H9 (cell line): ENCODE results near the gene CILP2. TPM values are rescaled to one million over a fixed set of nuclear protein-coding genes. Genes with fewer than 3 reads are reported as not detected.

Source experiments
- DNase-seq: peaks from one replicate; pipeline ENCODE4 v3.0.0-alpha.2; 2017
- H2AFZ ChIP-seq: one replicate; pipeline ENCODE4 v1.6.1; 2013; ENCODE audit warnings: mild to moderate bottlenecking, low read length, control low read depth, moderate library complexity
- H2AK5ac ChIP-seq: 2 replicates; pipeline ENCODE4 v1.6.1; 2013; ENCODE audit warnings: low read length, control low read depth, mixed read lengths; ENCODE audit not compliant: insufficient read length
- H2BK120ac ChIP-seq: one replicate; pipeline ENCODE4 v1.6.1; 2013; ENCODE audit warnings: low read depth, mild to moderate bottlenecking, low read length, control low read depth, inconsistent platforms; ENCODE audit not compliant: poor library complexity, severe bottlenecking
- H2BK12ac ChIP-seq: 2 replicates; pipeline ENCODE4 v1.6.1; 2013; ENCODE audit warnings: low read length, control low read depth, mixed read lengths, low read depth; ENCODE audit not compliant: insufficient read length
- H2BK15ac ChIP-seq: 2 replicates; pipeline ENCODE4 v1.6.1; 2013; ENCODE audit warnings: low read depth, low read length, control low read depth
- H2BK20ac ChIP-seq: one replicate; pipeline ENCODE4 v1.6.1; 2013; ENCODE audit warnings: low read depth, mild to moderate bottlenecking, low read length, control low read depth, inconsistent platforms; ENCODE audit not compliant: poor library complexity, severe bottlenecking
- H2BK5ac ChIP-seq: 2 replicates; pipeline ENCODE4 v1.6.1; 2013; ENCODE audit warnings: low read length, control low read depth, mixed read lengths; ENCODE audit not compliant: insufficient read length
- H3K14ac ChIP-seq: 2 replicates; pipeline ENCODE4 v1.6.1; 2013; ENCODE audit warnings: low read length, control low read depth; ENCODE audit not compliant: insufficient read depth
- H3K18ac ChIP-seq: 2 replicates; pipeline ENCODE4 v1.6.1; 2013; ENCODE audit warnings: low read depth, mild to moderate bottlenecking, mixed read lengths, low read length, control low read depth; ENCODE audit not compliant: insufficient read length
- H3K23ac ChIP-seq: 2 replicates; pipeline ENCODE4 v1.6.1; 2013; ENCODE audit warnings: low read length, control low read depth, mixed read lengths, low read depth; ENCODE audit not compliant: insufficient read length
- H3K23me2 ChIP-seq: 2 replicates; pipeline ENCODE4 v1.6.1; 2013; ENCODE audit warnings: low read depth, mild to moderate bottlenecking, mixed read lengths, low read length, control low read depth; ENCODE audit not compliant: insufficient read length, poor library complexity, severe bottlenecking
- H3K27ac ChIP-seq: 2 replicates; pipeline ENCODE4 v1.5.1; 2013; ENCODE audit warnings: low read length, control low read depth, mixed read lengths, low read depth; ENCODE audit not compliant: insufficient read length
- H3K27me3 ChIP-seq: 2 replicates; pipeline ENCODE4 v1.6.1; 2013; ENCODE audit warnings: low read length, control low read depth, inconsistent platforms; ENCODE audit not compliant: insufficient read depth
- H3K4ac ChIP-seq: 2 replicates; pipeline ENCODE4 v1.6.1; 2013; ENCODE audit warnings: low read depth, mild to moderate bottlenecking, control low read depth, inconsistent platforms, low read length, moderate library complexity
- H3K4me1 ChIP-seq: 2 replicates; pipeline ENCODE4 v1.6.1; 2013; ENCODE audit warnings: low read length, control low read depth, inconsistent platforms; ENCODE audit not compliant: insufficient read depth
- H3K4me2 ChIP-seq: 2 replicates; pipeline ENCODE4 v1.6.1; 2013; ENCODE audit warnings: low read length, control low read depth, mixed read lengths; ENCODE audit not compliant: insufficient read length, insufficient read depth
- H3K56ac ChIP-seq: 2 replicates; pipeline ENCODE4 v1.6.1; 2013; ENCODE audit warnings: low read depth, mild to moderate bottlenecking, mixed read lengths, low read length, control low read depth; ENCODE audit not compliant: insufficient read length
- H3K79me1 ChIP-seq: 2 replicates; pipeline ENCODE4 v1.6.1; 2013; ENCODE audit warnings: low read depth, mild to moderate bottlenecking, moderate library complexity, low read length, control low read depth, inconsistent platforms; ENCODE audit not compliant: insufficient read depth, poor library complexity, severe bottlenecking
- H3K79me2 ChIP-seq: 2 replicates; pipeline ENCODE4 v1.6.1; 2013; ENCODE audit warnings: low read length, control low read depth, inconsistent platforms; ENCODE audit not compliant: insufficient read depth
- H3K9ac ChIP-seq: 2 replicates; pipeline ENCODE4 v1.6.1; 2013; ENCODE audit warnings: low read length, control low read depth, mixed read lengths; ENCODE audit not compliant: insufficient read length; ENCODE audit errors: extremely low read depth
- H3K9me3 ChIP-seq: one replicate; pipeline ENCODE4 v1.6.1; 2013; ENCODE audit warnings: low read depth, low read length, inconsistent platforms; ENCODE audit not compliant: control insufficient read depth
- H3T11ph ChIP-seq: one replicate; pipeline ENCODE4 v1.6.1; 2013; ENCODE audit warnings: mild to moderate bottlenecking, low read length, control low read depth, inconsistent platforms
- H4K20me1 ChIP-seq: one replicate; pipeline ENCODE4 v1.6.1; 2013; ENCODE audit not compliant: control insufficient read depth, insufficient read length, insufficient read depth
- H4K5ac ChIP-seq: 2 replicates; pipeline ENCODE4 v1.6.1; 2013; ENCODE audit warnings: low read depth, mild to moderate bottlenecking, mixed read lengths, low read length, control low read depth; ENCODE audit not compliant: insufficient read length
- H4K8ac ChIP-seq: replicated peaks from 2 replicates; pipeline ENCODE4 v1.6.1; 2013; ENCODE audit warnings: low read length, control low read depth, mixed read lengths, low read depth; ENCODE audit not compliant: insufficient read length
- H4K91ac ChIP-seq: 2 replicates; pipeline ENCODE4 v1.6.1; 2013; ENCODE audit warnings: low read depth, mild to moderate bottlenecking, moderate library complexity, mixed read lengths, low read length, control low read depth; ENCODE audit not compliant: insufficient read length
- H3K27ac Mint-ChIP-seq, 3 experiments: 2 replicates in 2 of 3; 3 replicates in 1 of 3; pipeline ENCODE4 v1.8.0; 2020 to 2021; ENCODE audit warnings: mixed read lengths in 3 of 3, mild to moderate bottlenecking in 1 of 3, moderate library complexity in 1 of 3
- H3K27me3 Mint-ChIP-seq: 2 replicates; pipeline ENCODE4 v1.8.0; 2021; ENCODE audit warnings: low read depth, mild to moderate bottlenecking, moderate library complexity, mixed read lengths
- H3K36me3 Mint-ChIP-seq, 3 experiments: 2 replicates in 2 of 3; 3 replicates in 1 of 3; pipeline ENCODE4 v1.8.0; 2020 to 2021; ENCODE audit warnings: low read depth in 3 of 3, mixed read lengths in 3 of 3; ENCODE audit not compliant: insufficient read depth in 1 of 3
- H3K4me1 Mint-ChIP-seq, 2 experiments: 2 replicates each; pipeline ENCODE4 v1.8.0; 2020; ENCODE audit warnings: mixed read lengths in 2 of 2
- H3K4me3 Mint-ChIP-seq, 2 experiments: 2 replicates in 1 of 2; 3 replicates in 1 of 2; pipeline ENCODE4 v1.8.0; 2020 to 2021; ENCODE audit warnings: mild to moderate bottlenecking in 2 of 2, mixed read lengths in 2 of 2, moderate library complexity in 1 of 2
- H3K9me3 Mint-ChIP-seq, 2 experiments: 2 replicates in 1 of 2; 3 replicates in 1 of 2; pipeline ENCODE4 v1.8.0; 2020; ENCODE audit warnings: mild to moderate bottlenecking in 2 of 2, mixed read lengths in 2 of 2, moderate library complexity in 1 of 2
- CTCF ChIP-seq: fragments of 200-600 bp; sonication (generic); conservative IDR thresholded peaks from 3 replicates; pipeline ENCODE4 v1.8.0; 2021; ENCODE audit warnings: antibody characterized with exemption, mild to moderate bottlenecking
- WGBS: extraction: QIAGEN DNeasy Blood & Tissue Kit; methylation state at CpG from one replicate; pipeline ENCODE4 v1.1.7; 2013; ENCODE audit warnings: missing lambda C conversion rate, low lambda C conversion rate, mixed read lengths; ENCODE audit not compliant: insufficient read length; ENCODE audit errors: extremely low coverage; 5-methylcytosine and 5-hydroxymethylcytosine counted together
- total RNA-seq: library from RNA; stranded (reverse); gene quantifications from 2 replicates; pipeline ENCODE4 v1.2.1, GENCODE V29; 2021

Gene CILP2
- total RNA-seq, 1 experiment from 2014 or later: 6.4 TPM

GRCh38 chr19:19588546-19588945 lies 50.5 kb downstream of the CILP2 start:
- H3T11ph ChIP-seq: no peak overlapping the region
- H3K79me2 ChIP-seq: no peaks in the 10 kb centered on the region
- H3K56ac ChIP-seq: no peak overlapping the region
- no peaks in the 10 kb centered on the region for H3K9me3 ChIP-seq
- H2BK5ac ChIP-seq: no peak overlapping the region
- WGBS: no CpG with 5 or more reads among the region's 2 CpGs
- no peaks in the 10 kb centered on the region for H4K20me1 ChIP-seq
- no peak overlapping the region for H3K18ac ChIP-seq
- no peak for TF ChIP-seq CTCF
- H3K79me1 ChIP-seq: no peaks in the 10 kb centered on the region
- H2BK20ac ChIP-seq: no peak overlapping the region
- no peaks in the 10 kb centered on the region for H3K27me3 Mint-ChIP-seq
- H2BK12ac ChIP-seq: no peak overlapping the region
- H2BK15ac ChIP-seq: no peak overlapping the region
- H2BK120ac ChIP-seq: no peak overlapping the region
- H4K91ac ChIP-seq: no peak overlapping the region
- H3K14ac ChIP-seq: no peak overlapping the region
- H3K36me3 Mint-ChIP-seq: no peaks in the 10 kb centered on the region
- H4K5ac ChIP-seq: no peak overlapping the region
- H4K8ac ChIP-seq: no peak overlapping the region
- H3K23me2 ChIP-seq: no peaks in the 10 kb centered on the region
- H3K9me3 Mint-ChIP-seq: no peaks in the 10 kb centered on the region; a peak in 1 of 5 replicates
- H3K27ac ChIP-seq: no peak overlapping the region
- no peak overlapping the region for H3K4ac ChIP-seq
- H3K23ac ChIP-seq: no peak overlapping the region
- H3K4me1 ChIP-seq: peaks cover 10% of the 10 kb centered on the region; the same call in 1 of the 2 replicates
- no peaks in the 10 kb centered on the region for H3K27me3 ChIP-seq
- H3K4me1 Mint-ChIP-seq: peaks cover 14 to 16% of the 10 kb centered on the region in 2 experiments
- H3K9ac ChIP-seq: no peak overlapping the region
- H2AFZ ChIP-seq: no peak overlapping the region
- no peak overlapping the region for H3K4me2 ChIP-seq
- H3K4me3 Mint-ChIP-seq: no peak overlapping the region
- no peak for DNase-seq
- H2AK5ac ChIP-seq: no peak overlapping the region
- H3K27ac Mint-ChIP-seq: no peak overlapping the region
